ENCODE results near the gene MMP24OS.
"Not testable (repeated sequence)": the region's sequence is repeated elsewhere in the genome, so short reads cannot be mapped to it uniquely, and the experiment has no call there.

- TF ChIP-seq CTCF (IDR thresholded peaks at IDR 0.05; ENCODE audit: low read depth, low read length); EZH2phosphoT487 (IDR thresholded peaks at IDR 0.05; ENCODE audit: low read depth): not testable (repeated sequence)
Observed at GRCh38 chr20:35252598-35252997, 25.3 kb downstream of the MMP24OS start.

All from OCI-LY3 (cell line).